ENCODE data around the gene EML5.

Gene EML5

GRCh38 chr14:88618476-88618875 lies 174.3 kb downstream of the EML5 start:
- no peak for DNase-seq

- DNase-seq: no peak
Observed at GRCh38 chr14:88617479-88617878, 175.3 kb downstream of the EML5 start.

GRCh38 chr14:88616697-88617096 lies 176.1 kb downstream of the EML5 start:
- no peak for DNase-seq

- DNase-seq: no peak
Observed at GRCh38 chr14:88614218-88614907, 178.4 kb downstream of the EML5 start.

- DNase-seq: no peak
Observed at GRCh38 chr14:88613552-88614010, 179.2 kb downstream of the EML5 start.

- no peak for DNase-seq
Observed at GRCh38 chr14:88612981-88613380, 179.8 kb downstream of the EML5 start.

GRCh38 chr14:88611878-88612277 lies 180.9 kb downstream of the EML5 start:
- DNase-seq: no peak

- no peak for DNase-seq
Observed at GRCh38 chr14:88607829-88608228, 184.9 kb downstream of the EML5 start.

- no peak for DNase-seq
Observed at GRCh38 chr14:88605594-88605993, 187.2 kb downstream of the EML5 start.

- DNase-seq: no peak
Observed at GRCh38 chr14:88604212-88604611, 188.5 kb downstream of the EML5 start.

GRCh38 chr14:88599761-88600439 lies 192.9 kb downstream of the EML5 start:
- DNase-seq: no peak

GRCh38 chr14:88599326-88599725 lies 193.4 kb downstream of the EML5 start:
- DNase-seq: no peak

GRCh38 chr14:88598097-88598675 lies 194.6 kb downstream of the EML5 start:
- DNase-seq: no peak

GRCh38 chr14:88597601-88598000 lies 195.2 kb downstream of the EML5 start:
- peak in 3 of 56 donors; percentile 7 to 26 (median 23) for DNase-seq

- no peak for DNase-seq
Observed at GRCh38 chr14:88597038-88597437, 195.7 kb downstream of the EML5 start.

GRCh38 chr14:88592031-88592430 lies 200.7 kb downstream of the EML5 start:
- no peak for DNase-seq

- no peak for DNase-seq
Observed at GRCh38 chr14:88590173-88590572, 202.6 kb downstream of the EML5 start.

GRCh38 chr14:88588081-88588480 lies 204.7 kb downstream of the EML5 start:
- no peak for DNase-seq

- DNase-seq: no peak
Observed at GRCh38 chr14:88584451-88584850, 208.3 kb downstream of the EML5 start.

- DNase-seq: no peak
Observed at GRCh38 chr14:88576222-88576621, 216.5 kb downstream of the EML5 start.

- no peak for DNase-seq
Observed at GRCh38 chr14:88572117-88572516, 220.6 kb downstream of the EML5 start.

GRCh38 chr14:88568196-88568595 lies 224.6 kb downstream of the EML5 start:
- no peak for DNase-seq

- no peak for DNase-seq
Observed at GRCh38 chr14:88565427-88565826, 227.3 kb downstream of the EML5 start.
